Stomach smooth muscle (tissue), 2 donors: ENCODE data around the gene GLIS1.
A peak's percentile ranks its signal among the peaks of the same experiment; 100 is the strongest.

Source experiments
- H3K27ac ChIP-seq: one replicate; pipeline ENCODE4 v1.7.0; 2013; ENCODE audit warnings: mild to moderate bottlenecking, low read length, inconsistent platforms
- H3K27me3 ChIP-seq, 2 donors: one replicate each; pipeline ENCODE4 v1.7.0; 2013; ENCODE audit warnings: low read length in 2 of 2; ENCODE audit not compliant: insufficient read depth in 2 of 2, control insufficient read depth in 1 of 2
- H3K36me3 ChIP-seq, 2 donors: one replicate each; pipeline ENCODE4 v1.7.0; 2013; ENCODE audit warnings: low read length in 2 of 2; ENCODE audit not compliant: control insufficient read depth in 2 of 2, insufficient read depth in 2 of 2
- H3K4me1 ChIP-seq: one replicate; pipeline ENCODE4 v1.7.0; 2013; ENCODE audit warnings: low read length; ENCODE audit not compliant: control insufficient read depth, insufficient read depth
- H3K4me3 ChIP-seq, 2 donors: one replicate each; pipeline ENCODE4 v1.7.0; 2013; ENCODE audit warnings: low read length in 2 of 2
- H3K9ac ChIP-seq, 2 donors: one replicate each; pipeline ENCODE4 v1.7.0; 2013; ENCODE audit warnings: low read length in 2 of 2, mild to moderate bottlenecking in 1 of 2
- H3K9me3 ChIP-seq, 2 donors: one replicate each; pipeline ENCODE4 v1.7.0; 2013; ENCODE audit warnings: low read length in 2 of 2; ENCODE audit not compliant: control insufficient read depth in 2 of 2
- donor health status: healthy.
- donor health status: Pancreatic carcinoma.

Gene GLIS1

GRCh38 chr1:53739109-53739681, at the start of gene GLIS1:
Gene GLIS1 (minus strand): TSS chr1:53739164. CDS start chr1:53738064, 1,100 bp downstream.
- Histone ChIP-seq H3K27me3 (peaks cover 25 to 53% of the 10 kb centered on the region in 2 donors), H3K9ac (peak within 1 kb of the TSS in 1 of 2 donors; percentile 9), H3K9me3 (no peaks in the 10 kb centered on the region), H3K27ac (no peak within 1 kb of the TSS), H3K36me3 (no peaks in the 10 kb centered on the region), H3K4me3 (peak within 1 kb of the TSS; percentile 59 to 75), H3K4me1 (peaks cover 20% of the 10 kb centered on the region)

GRCh38 chr1:53787655-53788054, 48.7 kb upstream of the GLIS1 start:
- Histone ChIP-seq H3K36me3 (peaks cover 5 to 6% of the 10 kb centered on the region in 2 donors), H3K4me1 (no peaks in the 10 kb centered on the region), H3K27me3 (no peaks in the 10 kb centered on the region), H3K9me3 (no peaks in the 10 kb centered on the region), H3K4me3 (no peak overlapping the region), H3K27ac (no peak overlapping the region), H3K9ac (no peak overlapping the region)

GRCh38 chr1:53783056-53783455, 44.1 kb upstream of the GLIS1 start:
- no peak overlapping the region for H3K9ac ChIP-seq
- peaks cover 3 to 7% of the 10 kb centered on the region in 2 donors for H3K36me3 ChIP-seq
- no peaks in the 10 kb centered on the region for H3K27me3 ChIP-seq
- H3K9me3 ChIP-seq, result no peaks in the 10 kb centered on the region
- H3K27ac ChIP-seq, result no peak overlapping the region
- H3K4me3 ChIP-seq, result no peak overlapping the region
- H3K4me1 ChIP-seq, result no peaks in the 10 kb centered on the region

- H3K4me3 ChIP-seq, result no peak overlapping the region
- H3K27me3 ChIP-seq, result no peaks in the 10 kb centered on the region
- H3K4me1 ChIP-seq, result no peaks in the 10 kb centered on the region
- no peak overlapping the region for H3K27ac ChIP-seq
- no peak overlapping the region for H3K9ac ChIP-seq
- H3K9me3 ChIP-seq, result no peaks in the 10 kb centered on the region
- peaks cover 3 to 10% of the 10 kb centered on the region in 2 donors for H3K36me3 ChIP-seq
Observed at GRCh38 chr1:53781654-53782053, 42.7 kb upstream of the GLIS1 start.

- no peak overlapping the region for H3K4me3 ChIP-seq
- no peaks in the 10 kb centered on the region for H3K4me1 ChIP-seq
- H3K9ac ChIP-seq, result no peak overlapping the region
- peaks cover 0 to 5% of the 10 kb centered on the region in 2 donors for H3K36me3 ChIP-seq
- no peaks in the 10 kb centered on the region for H3K9me3 ChIP-seq
- H3K27ac ChIP-seq, result no peak overlapping the region
- no peaks in the 10 kb centered on the region for H3K27me3 ChIP-seq
Observed at GRCh38 chr1:53777272-53777671, 38.3 kb upstream of the GLIS1 start.

- Histone ChIP-seq H3K9ac (no peak overlapping the region), H3K4me3 (no peak overlapping the region), H3K9me3 (no peaks in the 10 kb centered on the region), H3K4me1 (no peaks in the 10 kb centered on the region), H3K36me3 (peaks cover 0 to 5% of the 10 kb centered on the region in 2 donors), H3K27me3 (no peaks in the 10 kb centered on the region), H3K27ac (no peak overlapping the region)
Observed at GRCh38 chr1:53771648-53772047, 32.7 kb upstream of the GLIS1 start.

- H3K4me3 ChIP-seq, result no peak overlapping the region
- no peaks in the 10 kb centered on the region for H3K9me3 ChIP-seq
Observed at GRCh38 chr1:53769780-53770179, 30.8 kb upstream of the GLIS1 start.

GRCh38 chr1:53769184-53769583, 30.2 kb upstream of the GLIS1 start:
- no peaks in the 10 kb centered on the region for H3K27me3 ChIP-seq
- H3K4me1 ChIP-seq, result no peaks in the 10 kb centered on the region
- no peak overlapping the region for H3K27ac ChIP-seq
- H3K9me3 ChIP-seq, result no peaks in the 10 kb centered on the region
- no peak overlapping the region for H3K4me3 ChIP-seq
- no peak overlapping the region for H3K9ac ChIP-seq
- H3K36me3 ChIP-seq, result peaks cover 0 to 5% of the 10 kb centered on the region in 2 donors

More at GRCh38 chr1:53769780-53770179, 30.8 kb upstream of the GLIS1 start:
- no peaks in the 10 kb centered on the region for H3K4me1 ChIP-seq
- H3K36me3 ChIP-seq, result peaks cover 0 to 5% of the 10 kb centered on the region in 2 donors
- no peak overlapping the region for H3K27ac ChIP-seq
- H3K27me3 ChIP-seq, result no peaks in the 10 kb centered on the region
- no peak overlapping the region for H3K9ac ChIP-seq

- H3K27me3 ChIP-seq, result no peaks in the 10 kb centered on the region
- no peak overlapping the region for H3K4me3 ChIP-seq
- no peaks in the 10 kb centered on the region for H3K4me1 ChIP-seq
- no peak overlapping the region for H3K27ac ChIP-seq
- no peak overlapping the region for H3K9ac ChIP-seq
- H3K9me3 ChIP-seq, result no peaks in the 10 kb centered on the region
- peaks cover 0 to 5% of the 10 kb centered on the region in 2 donors for H3K36me3 ChIP-seq
Observed at GRCh38 chr1:53766831-53767405, 28.0 kb upstream of the GLIS1 start.

- H3K4me3 ChIP-seq, result no peak overlapping the region
- H3K27ac ChIP-seq, result no peak overlapping the region
- H3K36me3 ChIP-seq, result peaks cover 0 to 4% of the 10 kb centered on the region in 2 donors
- no peak overlapping the region for H3K9ac ChIP-seq
- H3K27me3 ChIP-seq, result no peaks in the 10 kb centered on the region
- H3K9me3 ChIP-seq, result no peaks in the 10 kb centered on the region
- H3K4me1 ChIP-seq, result no peaks in the 10 kb centered on the region
Observed at GRCh38 chr1:53766194-53766742, 27.3 kb upstream of the GLIS1 start.

- Histone ChIP-seq H3K27ac (no peak overlapping the region), H3K9ac (no peak overlapping the region), H3K4me3 (no peak overlapping the region), H3K36me3 (no peaks in the 10 kb centered on the region), H3K9me3 (no peaks in the 10 kb centered on the region), H3K4me1 (no peaks in the 10 kb centered on the region), H3K27me3 (no peaks in the 10 kb centered on the region)
Observed at GRCh38 chr1:53765657-53766056, 26.7 kb upstream of the GLIS1 start.
